ENCODE data around the gene RRAD.
"Not testable (repeated sequence)": the region's sequence is repeated elsewhere in the genome, so short reads cannot be mapped to it uniquely, and the experiment has no call there.

RRAD gene

DNA sequence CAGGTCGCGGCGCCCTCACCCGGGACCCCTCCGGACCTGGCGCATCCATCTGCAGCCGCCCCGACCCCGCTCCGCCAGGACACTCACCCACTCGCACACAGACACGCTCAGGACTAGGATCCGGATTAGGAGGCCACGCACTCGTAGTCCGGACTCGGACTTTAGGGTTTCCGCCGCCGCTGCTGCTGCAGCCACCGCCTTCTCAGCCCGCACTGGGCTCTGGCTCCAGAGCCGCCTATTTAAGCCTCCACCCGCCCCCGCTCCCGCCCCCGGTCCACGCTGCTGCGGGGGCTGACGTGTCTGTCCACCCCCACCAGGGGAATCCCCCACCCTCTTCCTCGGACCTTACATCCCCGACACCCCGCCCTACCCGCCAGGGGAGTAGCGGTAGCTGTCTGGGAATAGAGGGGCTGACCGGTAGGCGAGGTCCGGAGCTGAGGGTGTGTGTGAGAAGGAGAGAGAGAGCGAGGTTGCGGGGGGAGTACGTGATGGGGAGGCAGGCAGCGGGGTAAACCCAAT is at the start of gene RRAD:
RRAD (minus strand) TSS at position 214 of the 519 bp plus-strand sequence. CDS start 356 bp downstream, outside the sequence.
- no peak for DNase-seq (ENCODE audit: low read depth)

DNA sequence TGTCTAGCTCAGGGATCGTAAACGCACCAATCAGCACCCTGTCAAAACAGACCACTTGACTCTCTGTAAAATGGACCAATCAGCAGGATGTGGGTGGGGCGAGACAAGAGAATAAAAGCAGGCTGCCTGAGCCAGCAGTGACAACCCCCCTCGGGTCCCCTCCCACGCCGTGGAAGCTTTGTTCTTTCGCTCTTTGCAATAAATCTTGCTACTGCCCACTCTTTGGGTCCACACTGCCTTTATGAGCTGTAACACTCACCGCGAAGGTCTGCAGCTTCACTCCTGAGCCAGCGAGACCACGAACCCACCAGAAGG is 49.6 kb upstream of the RRAD start:
- peak; percentile 12 for DNase-seq (ENCODE audit: low read depth)

DNA sequence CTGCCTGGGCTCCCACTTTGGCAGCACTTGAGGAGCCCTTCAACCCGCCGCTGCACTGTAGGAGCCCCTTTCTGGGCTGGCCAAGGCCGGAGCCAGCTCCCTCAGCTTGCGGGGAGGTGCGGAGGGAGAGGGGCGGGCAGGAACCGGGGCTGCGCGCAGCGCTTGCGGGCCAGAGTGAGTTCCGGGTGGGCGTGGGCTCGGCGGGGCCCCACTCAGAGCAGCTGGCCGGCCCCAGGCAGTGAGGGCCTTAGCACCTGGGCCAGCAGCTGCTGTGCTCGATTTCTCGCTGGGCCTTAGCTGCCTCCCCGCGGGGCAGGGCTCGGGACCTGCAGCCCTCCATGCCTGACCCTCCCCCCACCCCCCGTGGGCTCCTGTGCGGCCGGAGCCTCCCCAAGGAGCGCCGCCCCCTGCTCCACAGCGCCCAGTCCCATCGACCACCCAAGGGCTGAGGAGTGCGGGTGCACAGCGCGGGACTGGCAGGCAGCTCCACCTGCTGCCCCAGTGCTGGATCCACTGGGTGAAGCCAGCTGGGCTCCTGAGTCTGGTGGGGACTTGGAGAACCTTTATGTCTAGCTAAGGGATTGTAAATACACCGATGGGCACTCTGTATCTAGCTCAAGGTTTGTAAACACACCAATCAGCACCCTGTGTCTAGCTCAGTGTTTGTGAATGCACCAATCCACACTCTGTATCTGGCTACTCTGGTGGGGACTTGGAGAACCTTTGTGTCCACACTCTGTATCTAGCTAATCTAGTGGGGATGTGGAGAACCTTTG is 49.0 kb upstream of the RRAD start:
- DNase-seq (ENCODE audit: low read depth) = not testable (repeated sequence)

GRCh38 chr16:66973716-66974115 is 48.4 kb upstream of the RRAD start:
- no peak for DNase-seq (ENCODE audit: low read depth)

GRCh38 chr16:66972983-66973382 is 47.6 kb upstream of the RRAD start:
- DNase-seq (ENCODE audit: low read depth) = no peak

DNA sequence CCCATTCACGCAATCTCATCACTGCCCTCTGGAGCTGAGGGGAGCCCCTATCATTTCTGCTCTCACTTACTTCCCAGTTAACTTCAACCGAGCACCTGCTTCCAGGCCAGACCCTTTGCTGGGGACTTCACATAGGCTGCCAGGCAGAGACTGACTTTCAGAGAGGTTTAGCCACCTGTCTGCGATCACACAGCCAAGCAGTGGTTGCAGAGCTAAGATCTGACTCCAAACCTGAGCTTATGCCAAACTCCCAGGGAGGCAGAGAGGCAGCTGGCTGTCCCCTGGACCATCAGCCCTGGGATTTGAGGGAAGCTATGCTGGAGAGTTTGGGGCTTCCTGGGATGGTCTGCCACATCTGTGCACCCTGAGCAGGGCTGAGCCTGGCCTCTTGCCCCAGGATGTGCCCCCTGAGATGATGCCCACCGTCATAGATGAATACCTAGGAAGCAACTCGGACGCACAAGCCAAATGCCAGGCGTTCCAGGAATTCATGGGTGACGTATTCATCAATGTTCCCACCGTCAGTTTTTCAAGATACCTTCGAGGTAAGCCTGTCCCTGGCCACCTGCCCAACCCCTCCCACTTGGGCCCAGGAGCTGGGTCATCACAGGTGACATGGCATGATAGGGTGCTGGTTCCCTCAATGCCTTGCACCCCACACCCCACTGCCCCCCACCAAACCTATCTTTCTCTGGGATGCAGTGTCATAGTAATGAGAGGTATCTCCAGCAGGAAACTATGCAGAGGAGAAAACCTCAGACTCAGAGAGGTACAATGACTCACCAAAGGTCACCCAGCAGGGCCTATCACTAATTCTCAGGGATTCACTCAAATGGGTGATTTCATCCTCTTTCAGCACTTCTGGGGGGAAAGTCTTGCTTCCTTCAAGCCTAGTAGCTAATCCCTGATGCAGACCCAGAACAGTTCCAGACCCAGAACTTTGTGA is 45.7 kb upstream of the RRAD start:
- DNase-seq (ENCODE audit: low read depth) = no peak

- DNase-seq (ENCODE audit: low read depth) = no peak
These were observed 43.5 kb upstream of the RRAD start for GRCh38 chr16:66968847-66969246.

- no peak for DNase-seq (ENCODE audit: low read depth)
These were observed 38.7 kb upstream of the RRAD start for GRCh38 chr16:66964049-66964448.

GRCh38 chr16:66961914-66962313 is 36.6 kb upstream of the RRAD start:
- no peak for DNase-seq (ENCODE audit: low read depth)

- peak; percentile 22 for DNase-seq (ENCODE audit: low read depth)
These were observed 35.9 kb upstream of the RRAD start, which contains the start of gene CES3 for GRCh38 chr16:66961065-66961744. CES3 (plus strand) TSS chr16:66961266; CDS start chr16:66961308, 42 bp downstream.

GRCh38 chr16:66960270-66960669 is 34.9 kb upstream of the RRAD start:
- no peak for DNase-seq (ENCODE audit: low read depth)

GRCh38 chr16:66959704-66960161 is 34.4 kb upstream of the RRAD start:
- no peak for DNase-seq (ENCODE audit: low read depth)

GRCh38 chr16:66958857-66959703 is 33.7 kb upstream of the RRAD start:
- no peak for DNase-seq (ENCODE audit: low read depth)

GRCh38 chr16:66956154-66956457 is 30.8 kb upstream of the RRAD start:
- DNase-seq (ENCODE audit: low read depth) = not testable (repeated sequence)

GRCh38 chr16:66955363-66956153 is 30.2 kb upstream of the RRAD start:
- DNase-seq (ENCODE audit: low read depth) = not testable (repeated sequence)

DNA sequence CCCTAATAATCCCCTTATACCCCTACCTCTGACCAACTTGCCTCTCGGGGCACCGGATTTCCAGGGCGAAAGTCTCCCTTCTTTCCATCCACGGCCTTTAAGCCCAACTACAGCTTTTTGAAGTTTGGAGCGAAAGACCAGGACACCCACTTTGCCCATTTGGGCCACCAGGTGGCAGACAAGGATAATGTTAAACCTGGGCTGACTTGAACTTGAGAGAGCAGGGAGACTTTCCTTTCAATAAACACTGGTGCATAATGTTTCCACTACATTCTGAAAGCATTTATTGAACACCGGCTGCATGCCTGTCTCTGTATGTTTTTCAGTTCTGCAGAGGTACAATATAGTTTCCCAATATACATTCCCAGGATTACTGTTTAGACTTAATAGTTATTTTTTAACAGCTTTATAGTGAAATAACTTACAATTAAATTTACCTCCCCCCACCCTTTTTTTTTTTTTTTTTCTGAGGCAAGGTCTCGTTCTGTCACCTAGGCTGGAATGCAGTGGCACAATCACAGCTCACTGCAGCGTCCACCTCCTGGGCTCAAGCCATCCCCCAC is 28.8 kb upstream of the RRAD start:
- DNase-seq (ENCODE audit: low read depth) = peak; percentile 59

GRCh38 chr16:66953462-66954096 is 28.2 kb upstream of the RRAD start:
- no peak for DNase-seq (ENCODE audit: low read depth)

DNA sequence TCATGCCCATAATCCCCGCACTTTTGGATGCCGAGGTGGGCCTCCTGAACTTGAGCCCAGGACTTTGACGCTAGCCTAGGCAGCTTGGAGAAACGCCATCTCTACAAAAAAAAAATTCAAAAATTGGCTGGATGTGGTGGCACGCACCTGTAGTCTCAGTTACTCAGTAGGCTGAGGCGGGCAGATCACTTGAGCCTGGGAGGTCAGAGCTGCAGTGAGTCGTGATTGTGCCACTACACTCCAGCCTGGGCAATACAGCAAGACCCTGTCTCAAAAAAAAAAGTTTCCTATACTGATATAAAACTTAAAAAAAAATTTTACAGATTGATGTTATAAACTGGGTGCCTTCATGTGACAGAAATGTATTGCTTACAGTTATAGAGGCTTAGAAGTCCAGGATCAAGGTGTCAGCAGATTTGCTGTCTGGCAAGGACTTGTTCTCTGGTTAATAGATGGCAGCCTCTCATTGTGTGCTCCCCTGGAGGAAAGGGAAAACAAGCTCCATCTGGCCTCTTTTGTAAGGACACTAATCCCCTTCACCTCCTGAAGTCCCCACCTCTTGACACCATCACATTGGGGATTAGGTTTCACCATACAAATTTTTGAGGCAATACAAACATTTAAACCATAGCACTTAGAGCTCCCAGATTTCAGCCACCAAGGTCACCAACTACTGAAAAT is 27.2 kb upstream of the RRAD start:
- DNase-seq (ENCODE audit: low read depth) = no peak

Data from stimulated activated CD8-positive, alpha-beta memory T cell treated with anti-CD3 and anti-CD28 coated beads, Interleukin-12 subunit alpha, Interleukin-12 subunit beta, amount 100 ng/mL, for 1 hour (primary cell).